Measurements from ENCODE around the gene RAB22A.
"Not testable (repeated sequence)": the region's sequence is repeated elsewhere in the genome, so short reads cannot be mapped to it uniquely, and the experiment has no call there.

The RAB22A gene

DNA sequence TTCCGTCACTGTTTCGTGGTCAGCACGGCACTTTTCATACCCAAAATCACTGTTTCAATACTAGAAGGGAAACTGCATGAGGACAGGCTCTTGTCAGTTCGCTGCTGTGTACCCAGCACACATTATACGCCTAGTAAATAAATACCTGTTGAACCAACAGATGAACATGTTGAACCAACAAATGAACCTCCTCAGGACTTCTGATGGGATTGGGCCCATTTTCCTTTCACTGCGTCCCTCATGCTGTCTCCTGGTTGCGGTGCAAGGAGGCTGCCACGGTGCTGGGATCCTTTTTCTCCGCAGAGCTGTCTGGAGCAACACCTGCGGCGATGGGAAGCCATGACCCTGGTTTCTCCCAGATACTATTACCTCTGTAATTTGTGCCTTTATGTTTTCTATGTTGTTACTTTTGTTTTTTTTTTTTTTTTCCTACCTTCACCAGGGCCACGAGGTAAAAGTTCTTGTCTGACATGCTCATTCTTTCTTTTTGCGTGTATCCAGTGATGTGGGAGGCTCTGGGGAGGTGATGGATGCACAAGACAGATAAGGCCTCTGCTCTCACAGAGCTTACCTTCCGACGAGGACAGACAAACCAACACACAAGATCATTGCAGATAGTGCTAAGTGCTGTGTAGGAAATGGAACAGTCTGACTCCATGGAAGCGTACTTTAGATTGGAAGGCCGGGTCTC, 80.6 kb downstream of the RAB22A start:
- DNase-seq = no peak

DNA sequence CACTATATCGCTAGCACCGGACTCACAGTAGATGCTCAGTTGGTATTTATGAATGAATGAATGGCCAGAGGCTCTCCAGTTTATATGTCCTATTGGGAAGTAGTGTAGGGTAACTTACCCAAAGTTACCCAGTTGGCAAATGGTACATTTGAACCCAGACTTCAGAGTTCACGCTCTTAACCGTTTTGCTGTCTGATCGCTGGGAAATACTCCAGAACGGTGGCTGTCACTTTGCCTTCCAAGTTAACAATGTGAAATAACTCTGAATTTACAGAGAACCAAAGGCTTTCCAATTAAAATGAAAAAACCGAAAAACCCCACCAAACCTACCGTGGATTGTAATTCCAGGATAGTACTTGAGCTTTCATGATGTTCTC, 81.1 kb downstream of the RAB22A start:
- no peak for DNase-seq

DNA sequence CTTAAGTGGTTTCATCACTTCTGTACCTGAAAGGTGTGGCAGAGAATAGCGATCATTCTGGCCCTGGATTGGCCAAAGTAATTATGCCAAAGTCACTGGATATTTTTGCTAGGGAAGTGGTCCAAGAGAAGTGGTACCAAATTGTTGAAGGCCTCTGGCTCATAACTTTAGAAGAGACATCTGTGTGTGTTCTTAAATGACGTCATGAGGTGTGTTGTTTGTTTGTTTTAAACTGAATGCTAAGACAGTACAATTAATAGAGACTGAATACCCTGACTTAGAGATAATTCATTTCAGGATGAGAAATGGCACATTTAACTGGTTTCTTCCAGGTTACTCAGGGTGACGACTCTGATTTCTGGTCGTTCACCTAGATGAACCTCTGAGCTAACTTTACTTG, 82.8 kb downstream of the RAB22A start:
- no peak for DNase-seq

DNA sequence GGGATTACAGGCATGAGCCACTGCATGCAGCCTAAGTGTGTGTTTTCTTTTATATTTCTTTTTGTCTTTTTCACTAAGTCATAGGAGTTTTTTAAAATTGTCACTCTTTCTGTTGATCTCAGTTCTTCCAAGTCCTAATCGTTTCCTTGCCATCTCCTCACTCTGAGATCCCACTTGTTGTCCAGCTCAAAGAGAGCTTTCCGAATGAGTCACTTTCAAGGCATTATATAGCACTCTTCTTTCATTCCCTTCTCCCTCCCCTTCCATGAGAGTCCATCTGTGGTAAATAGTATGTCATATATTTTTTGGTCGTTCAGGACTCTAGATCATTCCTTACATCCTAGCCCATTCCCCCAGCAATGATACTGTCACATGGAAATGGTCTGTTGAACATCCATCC, 83.8 kb downstream of the RAB22A start:
- DNase-seq = no peak

DNA sequence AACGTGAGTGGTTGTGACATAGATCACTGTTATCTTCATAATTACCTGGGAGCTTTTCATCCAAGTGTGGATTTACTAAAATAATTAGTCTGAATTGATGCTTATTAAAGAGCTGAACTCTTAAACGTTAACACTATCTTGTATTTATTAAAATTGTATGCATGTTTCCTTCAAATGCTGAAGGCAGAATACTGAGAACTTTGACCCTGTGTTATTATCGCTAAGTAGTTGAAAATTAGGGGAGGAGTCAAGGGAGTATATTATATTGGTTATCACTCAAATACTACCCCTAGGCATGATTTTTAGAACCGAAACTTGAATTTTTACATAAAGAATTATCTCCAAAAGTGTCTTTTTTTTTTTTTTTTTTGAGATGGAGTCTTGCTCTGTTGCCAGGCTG, 85.3 kb downstream of the RAB22A start:
- DNase-seq = no peak

DNA sequence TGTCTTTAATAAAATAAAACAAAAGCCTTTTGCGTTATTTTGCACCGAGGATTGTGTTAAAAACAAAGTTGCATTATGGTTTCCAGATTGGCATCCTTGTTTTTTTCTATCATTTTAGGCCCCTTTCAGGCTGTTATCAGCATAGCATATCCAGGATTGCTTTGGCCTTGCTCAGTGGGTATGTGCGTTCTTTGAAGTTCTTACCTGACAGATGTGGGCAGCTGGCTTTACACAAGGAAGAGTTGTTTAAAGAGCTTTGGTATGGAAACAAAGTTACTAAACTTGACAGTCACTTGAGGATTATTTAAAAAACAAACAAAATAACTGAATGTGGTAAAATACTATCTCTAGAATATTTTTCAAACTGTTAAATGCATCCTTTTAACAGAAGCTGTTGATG, 86.1 kb downstream of the RAB22A start:
- no peak for DNase-seq

DNA sequence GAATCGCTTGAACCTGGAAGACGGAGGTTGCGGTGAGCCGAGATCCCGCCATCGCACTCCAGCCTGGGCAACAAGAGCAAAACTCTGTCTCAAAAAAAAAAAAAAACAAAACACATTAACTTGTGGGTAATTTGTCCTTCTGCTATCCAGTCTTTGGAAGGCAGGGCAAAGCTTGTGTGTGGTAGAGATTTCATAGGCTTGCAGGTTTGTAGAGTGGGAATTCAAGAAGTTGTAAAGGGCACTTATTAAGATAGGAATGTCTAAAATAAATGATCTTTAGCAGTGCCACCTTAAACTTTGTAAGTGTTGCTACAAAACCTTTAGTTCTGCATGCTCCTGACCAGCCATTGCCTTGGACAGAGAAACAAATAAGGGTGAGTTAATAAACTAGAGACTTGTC, 87.9 kb downstream of the RAB22A start:
- no peak for DNase-seq

DNA sequence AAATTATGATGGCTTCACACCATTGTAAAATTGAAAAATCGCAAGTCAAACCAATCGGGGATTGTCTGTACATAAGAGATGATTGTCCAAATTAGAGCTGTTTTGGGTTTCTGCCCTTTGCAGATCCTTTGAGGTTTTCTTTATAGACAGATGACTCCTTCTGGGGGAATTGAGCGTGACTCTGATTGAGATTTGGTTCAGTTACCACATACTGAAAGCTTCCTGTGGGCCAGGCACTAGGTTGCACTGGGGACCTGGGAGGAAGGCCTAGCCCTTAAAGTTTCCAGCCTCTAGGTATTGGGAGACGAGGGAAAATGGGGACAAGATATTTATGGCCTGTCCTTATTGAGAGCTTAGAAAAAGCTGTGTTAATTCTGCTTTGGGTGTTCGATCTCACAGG, 88.7 kb downstream of the RAB22A start:
- no peak for DNase-seq

DNA sequence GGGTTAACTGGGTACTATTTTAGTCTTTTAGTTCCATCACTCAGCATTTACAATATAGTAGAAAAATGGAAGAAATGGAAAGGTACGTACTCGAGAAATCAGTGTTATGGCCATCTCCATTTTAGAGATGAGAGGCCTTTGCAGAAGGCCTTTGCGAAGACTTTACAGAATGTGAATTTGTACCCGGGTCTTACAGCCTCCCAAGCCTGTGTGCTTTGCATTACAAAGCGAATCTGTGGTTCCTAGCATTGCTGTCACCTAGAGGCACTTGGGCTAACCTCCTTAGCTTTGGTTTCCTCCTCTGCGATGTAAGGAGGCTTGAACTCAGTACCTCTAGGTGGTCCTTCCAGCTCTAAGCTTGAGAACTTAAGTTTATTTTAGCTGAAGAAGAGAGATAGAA, 90.4 kb downstream of the RAB22A start:
- no peak for DNase-seq

DNA sequence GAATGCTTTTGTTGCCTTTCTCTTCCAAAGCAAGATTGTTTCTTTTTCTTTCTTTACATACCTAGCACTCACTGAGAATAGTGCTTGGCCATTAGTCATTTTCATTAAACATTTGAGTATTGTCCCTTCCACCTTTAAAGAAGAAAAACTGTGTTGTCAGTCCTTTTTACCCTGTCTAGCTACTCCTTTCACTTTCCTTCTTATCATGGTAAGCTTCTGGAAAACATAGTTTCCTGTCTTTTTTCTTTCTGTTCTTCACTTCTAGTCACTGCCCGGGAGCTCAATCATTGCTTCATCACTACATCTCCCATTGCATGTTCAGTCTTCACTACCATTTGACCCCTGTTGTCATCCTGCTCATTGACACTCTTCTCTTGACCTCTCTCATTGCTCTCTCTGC, 91.6 kb downstream of the RAB22A start:
- DNase-seq = no peak

DNA sequence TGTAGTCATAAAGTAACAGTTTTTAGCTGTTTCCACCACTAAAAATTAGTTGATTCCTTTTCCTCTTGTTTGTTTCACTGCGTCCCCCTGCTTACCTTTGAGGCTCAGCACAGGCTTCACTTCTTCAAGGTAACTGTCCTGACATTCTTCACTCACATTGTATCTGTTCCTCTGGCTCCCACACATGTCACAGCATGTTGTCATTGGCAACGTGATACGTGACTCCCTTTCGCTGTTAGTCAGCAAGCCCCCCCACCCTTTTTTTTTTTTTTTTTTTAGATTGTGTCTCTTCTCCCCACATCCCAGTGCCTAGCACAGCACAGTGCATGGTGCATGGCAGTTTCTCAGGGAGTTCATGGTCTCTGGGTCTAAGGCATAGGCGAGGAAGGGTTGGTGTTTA, 92.8 kb downstream of the RAB22A start:
- no peak for DNase-seq

DNA sequence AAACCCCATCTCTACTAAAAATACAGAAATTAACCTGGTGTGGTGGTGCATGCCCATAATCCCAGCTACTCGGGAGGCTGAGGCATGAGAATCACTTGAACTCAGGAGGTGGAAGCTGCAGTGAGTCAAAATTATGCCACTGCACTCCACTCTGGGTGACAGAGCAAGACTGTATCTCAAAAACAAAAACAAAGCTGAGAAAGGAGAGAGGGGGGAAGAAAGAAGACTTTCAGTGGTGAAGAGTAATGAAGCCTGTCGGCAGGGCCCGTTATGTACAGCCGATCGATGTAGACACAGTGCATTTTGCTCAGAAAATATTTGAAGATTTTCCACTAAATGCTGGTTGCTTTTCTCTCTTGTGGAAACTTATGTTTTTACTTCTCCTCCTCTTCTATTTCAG, 93.3 kb downstream of the RAB22A start:
- no peak for DNase-seq

DNA sequence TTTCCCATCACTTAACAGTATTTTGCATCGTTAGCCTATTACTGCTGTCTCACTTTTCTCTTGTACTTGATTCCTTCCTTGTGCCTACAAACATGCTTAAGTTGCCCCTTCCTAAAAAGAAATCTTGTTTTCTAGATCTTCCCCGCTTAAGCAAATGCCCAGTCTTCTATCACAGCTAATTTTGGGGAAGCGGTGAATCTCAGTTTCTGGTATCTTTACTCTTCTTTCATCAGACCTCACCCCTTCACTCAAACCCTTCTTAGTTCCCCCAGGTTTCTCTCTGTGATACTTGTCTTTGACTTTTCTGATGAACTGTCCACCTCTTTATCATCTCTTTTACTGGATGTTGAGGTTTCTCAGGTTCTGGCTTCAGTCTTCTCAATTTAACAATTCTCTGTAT, 93.8 kb downstream of the RAB22A start:
- DNase-seq = no peak

DNA sequence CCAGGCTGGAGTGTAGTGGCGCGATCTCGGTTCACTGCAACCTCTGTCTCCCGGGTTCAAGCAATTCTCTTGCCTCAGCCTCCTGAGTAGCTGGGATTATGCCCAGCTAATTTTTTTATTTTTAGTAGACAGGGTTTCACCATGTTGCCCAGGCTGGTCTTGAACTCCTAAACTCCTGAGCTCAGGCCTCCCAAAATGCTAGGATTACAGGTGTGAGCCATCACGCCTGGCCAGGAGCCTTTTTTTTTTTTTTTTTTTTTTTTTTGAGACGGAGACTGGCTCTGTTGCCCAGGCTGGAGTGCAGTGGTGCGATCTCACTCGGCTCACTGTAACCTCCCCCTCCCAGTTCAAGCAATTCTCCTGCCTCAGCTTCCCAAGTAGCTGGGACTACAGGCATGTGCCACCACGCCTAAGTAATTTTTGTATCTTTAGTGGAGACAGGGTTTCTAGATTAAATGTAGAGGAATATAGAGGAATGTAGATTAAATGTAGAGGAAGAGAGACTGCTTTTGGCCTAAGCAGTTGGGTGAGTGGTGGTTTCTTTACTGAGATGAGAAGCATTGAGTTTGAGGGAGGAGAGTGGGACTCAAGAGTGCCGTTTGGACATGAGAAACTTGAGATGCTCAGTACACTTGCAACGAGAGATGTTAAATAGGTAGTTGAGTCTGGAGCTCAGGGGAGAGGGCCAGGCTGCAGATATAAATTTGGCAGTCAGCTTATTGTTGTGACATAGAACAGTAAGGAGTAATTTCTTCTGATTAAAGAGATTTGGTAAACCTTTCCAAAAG, 96.2 kb downstream of the RAB22A start:
- no peak for DNase-seq

DNA sequence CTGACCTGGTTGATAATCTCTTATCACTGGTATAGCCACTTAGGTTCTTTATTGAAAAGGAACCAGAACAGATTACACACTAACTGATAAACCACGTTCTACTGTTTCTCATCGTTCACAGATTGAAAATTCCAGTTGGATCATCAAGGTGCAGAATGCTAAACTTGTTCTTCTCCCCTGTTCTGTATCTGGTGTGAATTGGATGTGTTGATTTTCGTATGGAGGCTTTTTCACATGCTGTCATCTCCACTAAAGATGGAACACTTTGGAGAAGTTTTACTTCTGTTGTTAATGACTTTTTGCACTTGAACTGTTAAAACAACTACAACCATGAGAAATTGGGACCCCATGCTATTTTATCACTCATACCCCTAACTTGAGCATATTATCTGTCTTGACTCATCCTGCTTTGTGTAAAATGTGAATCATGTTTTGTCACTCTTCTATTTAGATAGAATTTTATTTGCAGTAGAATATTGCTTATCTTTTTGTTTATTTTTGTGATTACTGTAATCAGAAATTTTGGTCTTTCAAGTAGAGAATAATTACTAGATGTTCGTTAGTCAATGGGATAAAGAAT, 97.0 kb downstream of the RAB22A start:
- no peak for DNase-seq

DNA sequence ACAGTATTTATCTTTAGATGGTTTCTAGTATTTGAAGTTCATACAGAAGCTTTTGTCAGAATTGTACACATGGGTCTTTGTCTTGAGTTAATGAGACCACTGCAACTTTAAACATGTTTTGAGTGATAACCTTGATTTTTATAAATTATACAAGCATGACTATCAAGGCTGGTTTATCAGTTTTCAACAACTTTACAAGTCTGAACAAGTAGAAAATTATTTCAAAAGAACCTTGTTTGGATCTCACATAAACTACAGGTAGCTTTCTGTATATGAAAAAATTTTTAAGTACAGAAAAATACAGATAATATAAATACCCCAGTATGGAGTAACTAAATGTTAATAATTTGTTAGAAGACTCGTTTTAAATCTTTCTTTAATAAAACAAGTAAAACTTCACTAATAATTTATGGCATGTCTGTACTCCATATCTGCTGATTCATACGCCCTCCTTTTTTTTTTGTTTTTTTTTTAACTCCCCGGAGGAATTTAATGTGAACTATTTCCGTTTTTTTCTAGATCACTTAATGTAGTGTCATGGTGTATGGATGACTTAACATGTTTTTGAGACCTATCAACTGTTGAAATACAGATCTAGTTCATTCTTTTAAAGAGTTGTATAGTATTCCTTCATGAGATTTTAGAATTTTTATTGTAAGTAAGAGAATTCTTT, 97.8 kb downstream of the RAB22A start:
- no peak for DNase-seq

DNA sequence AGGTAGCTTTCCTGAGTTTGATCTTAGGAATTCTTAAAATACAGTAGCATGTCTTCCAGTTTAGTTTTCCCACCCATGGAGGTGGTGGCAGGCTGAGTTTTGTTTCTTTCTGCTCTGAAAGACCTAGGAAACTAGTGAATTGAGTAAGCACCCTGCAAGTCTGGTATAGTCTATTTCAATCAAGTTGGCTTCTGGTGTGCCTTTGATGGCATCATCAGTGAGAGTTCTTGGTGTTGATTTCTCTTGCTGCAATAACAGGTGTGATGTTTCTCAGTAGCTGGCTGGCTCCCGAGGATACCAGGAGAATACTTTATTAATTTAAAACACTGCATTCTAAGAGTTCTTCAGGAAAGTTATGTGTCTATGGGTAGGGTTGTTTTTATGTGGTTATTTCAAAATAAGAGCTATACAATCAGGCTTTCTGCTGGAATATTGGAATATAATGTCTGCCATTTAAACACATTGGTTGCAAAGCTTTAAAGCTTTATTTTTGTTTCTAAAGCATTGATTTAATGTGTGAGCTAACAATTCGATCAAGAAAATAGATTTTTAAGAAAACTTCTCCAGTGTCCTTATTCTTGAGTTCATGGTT, 98.5 kb downstream of the RAB22A start:
- DNase-seq = no peak

DNA sequence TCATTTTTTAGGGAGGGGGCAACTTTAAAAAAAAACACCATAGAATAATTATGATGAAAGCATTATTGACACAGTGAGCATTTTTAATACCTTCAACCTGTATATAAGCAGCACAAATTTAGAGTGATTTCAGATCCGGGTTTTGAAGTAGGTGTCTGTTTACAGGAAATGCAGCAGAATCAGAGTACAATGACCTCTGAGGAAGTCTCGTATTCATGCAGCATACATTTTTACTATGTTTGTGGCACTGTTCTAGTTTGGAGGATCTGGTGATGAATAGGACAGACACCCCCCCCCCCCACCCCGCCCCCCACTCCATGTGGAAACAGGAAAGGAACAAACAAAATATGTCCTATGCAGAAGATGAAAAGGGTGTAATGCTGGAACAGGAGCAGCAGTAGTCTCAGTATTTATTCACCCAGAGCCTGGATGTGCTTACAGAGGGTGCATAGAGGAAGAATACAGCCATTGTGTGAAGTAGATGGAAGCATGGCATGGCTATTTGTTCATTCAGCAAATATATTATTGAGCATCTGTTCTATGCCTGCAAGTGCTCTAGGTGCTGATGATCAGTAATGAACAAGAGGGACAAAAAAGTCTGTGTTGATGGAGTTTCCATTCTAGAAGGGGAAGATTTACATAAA, 99.2 kb downstream of the RAB22A start:
- DNase-seq = no peak

DNA sequence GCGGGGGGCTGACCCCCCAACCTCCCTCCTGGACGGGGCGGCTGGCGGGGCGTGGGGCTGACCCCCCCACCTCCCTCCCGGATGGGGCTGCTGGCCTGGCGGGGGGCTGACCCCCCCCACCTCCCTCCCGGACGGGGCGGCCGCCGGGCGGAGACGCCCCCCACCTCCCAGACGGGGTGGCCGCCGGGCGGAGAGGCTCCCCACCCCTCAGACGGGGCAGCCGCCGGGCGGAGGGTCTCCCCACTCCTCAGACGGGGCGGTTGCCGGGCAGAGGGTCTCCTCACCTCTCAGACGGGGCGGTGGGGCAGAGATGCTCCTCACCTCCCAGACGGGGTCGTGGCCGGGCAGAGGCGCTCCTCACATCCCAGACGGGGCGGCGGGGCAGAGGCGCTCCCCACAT, 104.7 kb downstream of the RAB22A start:
- DNase-seq = not testable (repeated sequence)

DNA sequence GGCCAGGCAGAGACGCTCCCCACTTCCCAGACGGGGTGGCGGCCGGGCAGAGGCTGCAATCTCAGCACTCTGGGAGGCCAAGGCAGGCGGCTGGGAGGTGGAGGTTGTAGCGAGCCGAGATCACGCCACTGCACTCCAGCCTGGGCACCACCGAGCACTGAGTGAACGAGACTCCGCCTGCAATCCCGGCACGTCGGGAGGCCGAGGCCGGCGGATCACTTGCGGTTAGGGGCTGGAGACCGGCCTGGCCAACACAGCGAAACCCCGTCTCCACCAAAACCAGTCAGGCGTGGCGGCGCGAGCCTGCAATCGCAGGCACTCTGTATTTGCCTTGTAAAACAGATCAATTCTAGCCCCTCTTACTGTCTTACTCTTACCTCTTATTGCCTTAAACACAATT, 105.3 kb downstream of the RAB22A start:
- not testable (repeated sequence) for DNase-seq

DNA sequence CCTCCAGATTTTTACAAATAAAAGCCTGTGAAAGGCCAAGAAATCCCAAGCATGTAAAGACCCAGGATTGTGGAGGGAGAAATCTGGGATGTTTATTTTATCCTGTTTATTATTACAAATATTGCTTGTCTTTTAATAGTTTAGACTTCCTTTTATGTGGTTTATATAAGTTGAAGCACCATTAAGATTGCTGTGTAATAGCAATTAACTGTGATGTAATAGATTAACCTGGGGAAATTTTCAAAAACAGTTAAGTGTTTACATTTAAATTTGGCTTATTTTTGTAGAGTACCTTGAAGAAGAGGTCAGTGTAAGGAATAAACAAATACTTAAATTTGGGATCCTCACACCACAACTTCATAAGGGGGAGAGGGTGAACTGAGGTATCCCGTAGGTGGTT, 106.5 kb downstream of the RAB22A start:
- DNase-seq = no peak

DNA sequence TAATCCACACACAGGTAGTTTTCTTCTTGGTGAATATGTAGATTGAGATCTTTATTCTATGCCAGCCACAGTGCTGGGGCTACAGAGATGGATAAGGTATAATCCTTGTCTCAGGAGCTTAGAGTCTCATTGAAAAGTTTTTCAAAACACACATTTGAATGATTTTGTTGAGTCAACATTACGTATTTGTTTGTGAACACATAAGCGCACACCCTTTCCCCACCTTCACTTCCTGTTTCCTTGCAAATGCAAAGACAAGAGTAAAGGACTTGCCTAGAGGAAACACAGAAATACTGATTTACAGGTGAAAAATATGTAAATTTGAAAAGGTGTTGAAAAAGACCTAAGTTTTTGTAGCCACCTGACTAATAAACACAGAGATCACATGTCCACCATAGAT, 107.3 kb downstream of the RAB22A start:
- no peak for DNase-seq
